HG03378 (cell line): ENCODE measurements around the gene COL1A2.
A peak's percentile ranks its signal among the peaks of the same experiment; 100 is the strongest.

ENCODE experiments used
- ATAC-seq: cut with Tn5 transposase; IDR thresholded peaks from one replicate; pipeline ENCODE4 v1.9.1; 2021; ENCODE audit warnings: mild to moderate bottlenecking, moderate library complexity; ENCODE audit not compliant: unreplicated experiment

The COL1A2 gene

DNA sequence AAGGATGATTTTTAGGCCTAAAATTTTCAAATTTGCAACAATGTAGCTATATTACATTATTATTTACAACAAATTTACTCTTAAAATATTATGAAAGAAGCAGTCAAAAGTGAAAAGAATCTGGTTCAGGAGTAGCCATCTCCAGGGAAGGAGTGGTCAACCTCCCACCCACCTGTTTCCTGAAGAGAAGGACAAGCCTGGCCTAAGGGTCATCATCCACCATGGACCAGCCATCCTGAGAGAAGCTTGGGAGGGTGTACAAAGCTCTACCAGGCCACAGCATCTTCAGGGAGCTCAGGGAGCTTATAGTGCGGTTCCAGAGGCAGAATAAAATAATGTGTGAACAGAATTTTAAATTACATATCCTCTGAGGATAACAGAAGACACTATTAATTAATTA is 38.1 kb downstream of the COL1A2 start:
- no peak for ATAC-seq

DNA sequence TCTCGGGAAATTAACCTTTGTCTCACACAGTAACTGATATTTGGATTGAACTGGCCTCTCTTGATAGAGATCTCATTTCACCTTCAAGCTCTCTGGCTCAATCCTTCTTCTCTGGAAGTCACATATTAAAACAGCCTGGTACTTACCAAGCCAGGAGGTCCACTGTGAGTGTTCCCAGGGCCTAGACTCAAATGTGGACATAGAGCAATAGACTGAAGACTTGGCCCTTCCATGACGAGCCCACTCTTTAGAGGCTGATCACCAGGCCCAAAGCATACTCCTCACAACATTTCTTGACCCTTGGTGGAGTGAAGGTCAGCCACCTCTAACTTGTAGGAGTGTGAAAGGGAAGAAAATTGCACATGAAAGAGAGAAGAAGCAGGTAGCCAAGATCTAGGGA is 38.5 kb downstream of the COL1A2 start:
- no peak for ATAC-seq

DNA sequence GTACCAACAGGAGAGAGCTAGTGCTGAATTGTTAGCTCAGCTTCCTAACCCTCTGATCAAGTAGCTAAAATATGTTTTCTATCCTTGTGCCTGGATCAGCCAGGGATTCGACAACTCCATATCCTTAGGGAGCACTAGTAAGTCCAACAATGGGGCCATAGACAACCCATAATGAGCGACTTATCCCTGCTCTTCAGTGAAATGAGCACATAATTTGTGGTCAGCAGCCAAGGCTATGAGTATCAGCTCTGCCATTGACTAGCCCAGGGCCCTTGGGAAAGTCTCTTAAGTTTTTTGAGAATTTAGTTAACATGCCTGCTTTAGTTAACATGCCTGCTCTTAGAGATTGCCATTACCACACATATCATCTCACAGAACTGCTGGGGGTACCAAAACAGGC is 39.3 kb downstream of the COL1A2 start:
- no peak for ATAC-seq

DNA sequence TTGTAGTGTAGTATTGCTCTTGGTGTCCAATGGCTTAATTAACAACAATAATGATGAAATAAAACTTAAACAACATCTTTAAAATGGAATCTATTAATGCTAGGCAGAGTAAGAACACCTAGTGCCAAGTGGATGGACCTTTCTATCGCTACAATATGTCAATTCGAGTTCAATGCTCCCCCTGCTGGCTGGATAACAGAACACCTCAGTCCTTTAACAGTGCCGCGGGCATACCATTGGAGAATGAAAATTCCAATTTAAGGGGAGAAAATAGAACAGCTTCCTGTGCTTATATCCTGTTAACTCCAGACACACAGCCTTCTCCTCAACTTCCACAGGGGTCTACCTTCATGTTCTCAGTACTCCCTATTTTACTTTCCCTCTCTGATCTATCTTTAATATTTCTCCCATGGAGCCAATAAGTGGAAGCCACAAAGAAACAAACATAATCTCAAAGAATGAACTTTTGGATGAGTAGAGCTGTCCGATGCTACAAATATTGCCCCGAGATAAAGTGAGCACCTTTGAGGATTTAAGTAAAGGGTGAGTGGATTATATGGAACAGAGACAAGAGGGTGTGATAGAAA is 41.4 kb downstream of the COL1A2 start:
- ATAC-seq: peak; percentile 94

DNA sequence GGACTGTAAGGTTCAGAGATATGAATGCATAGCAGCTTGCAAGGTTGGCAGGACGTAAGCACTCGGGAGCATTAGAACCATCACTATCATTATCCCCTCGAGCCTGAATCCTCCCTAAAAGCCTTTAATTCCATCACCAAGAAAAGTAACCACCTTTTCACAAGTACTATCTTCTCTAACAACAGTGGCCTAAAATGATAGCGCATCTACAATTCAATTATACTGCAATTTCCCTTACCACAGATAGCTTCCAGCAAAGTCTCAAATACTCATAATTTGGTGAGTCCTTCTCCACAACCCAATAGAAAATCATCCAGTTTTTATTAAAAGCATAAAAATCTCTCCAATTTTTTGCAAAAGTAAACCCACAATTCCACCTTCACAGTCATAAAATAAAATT is 42.0 kb downstream of the COL1A2 start:
- no peak for ATAC-seq

DNA sequence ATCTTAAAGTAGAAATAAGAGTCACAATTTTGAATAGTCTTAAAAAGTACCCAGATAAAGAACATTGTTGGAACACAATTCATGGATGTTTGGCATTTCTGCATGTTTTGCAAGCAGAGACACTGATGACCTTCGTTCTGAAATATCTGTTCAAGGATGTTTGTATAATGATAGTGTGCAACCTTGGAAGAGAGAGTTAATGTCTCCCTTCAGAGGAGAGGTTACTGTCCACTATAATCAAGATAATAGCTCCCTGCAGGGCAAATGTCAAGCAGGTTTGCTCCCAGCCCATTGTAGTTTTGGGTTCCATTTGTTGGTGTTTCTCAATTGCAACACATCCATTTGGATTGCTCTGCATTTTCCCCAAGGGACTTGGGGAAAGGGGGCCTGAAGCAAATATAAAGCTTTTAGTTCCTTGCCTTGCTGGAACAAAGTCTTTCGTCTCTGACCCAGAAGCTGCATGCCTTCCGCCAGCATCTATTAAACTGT is 45.2 kb downstream of the COL1A2 start:
- no peak for ATAC-seq

DNA sequence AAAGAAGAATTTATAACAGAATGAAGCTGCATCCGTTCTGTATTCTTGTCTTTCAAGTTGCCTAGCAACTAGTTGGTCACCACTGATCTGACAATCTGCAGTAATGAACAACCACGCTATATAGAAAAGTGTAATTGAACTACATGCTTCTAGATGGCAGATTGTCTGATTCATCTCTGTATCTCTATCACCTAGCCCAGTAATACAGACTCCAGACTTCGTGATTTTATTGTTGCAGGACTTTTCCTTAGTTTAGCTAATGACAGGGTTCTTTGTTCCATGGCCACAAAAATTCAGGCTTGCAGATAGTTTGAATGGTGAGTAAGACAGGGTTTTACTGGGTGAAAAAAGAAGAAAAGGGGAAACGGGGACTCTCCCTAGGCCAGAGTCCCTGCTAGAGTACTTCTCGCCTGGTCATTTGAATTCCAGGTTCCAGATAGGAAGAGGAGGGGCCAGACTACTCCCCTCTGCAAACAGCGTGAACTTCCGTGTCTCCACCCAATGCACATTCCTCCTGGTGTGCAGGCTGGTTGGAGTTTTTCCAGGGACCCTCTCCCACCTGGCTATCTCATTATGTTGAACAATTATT is 45.9 kb downstream of the COL1A2 start:
- ATAC-seq: no peak

DNA sequence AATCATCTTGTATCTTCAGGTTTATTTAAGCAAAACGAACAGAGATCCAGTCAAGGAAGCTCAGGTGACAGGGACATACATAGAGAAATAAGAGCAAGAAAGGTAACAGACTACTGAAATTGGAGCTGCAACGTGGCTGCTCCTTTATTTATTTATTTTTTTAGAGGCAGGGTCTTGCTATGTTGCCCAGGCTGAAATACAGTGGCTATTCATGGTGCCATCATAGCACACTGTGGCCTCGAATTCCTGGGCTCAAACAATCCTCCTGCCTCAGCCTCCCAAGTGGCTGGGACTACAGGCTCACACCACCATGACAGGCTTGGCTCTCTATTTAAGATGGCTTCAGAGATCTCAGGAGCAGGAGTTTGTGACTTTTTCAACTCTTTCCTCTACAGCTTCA is 46.4 kb downstream of the COL1A2 start:
- ATAC-seq: no peak

DNA sequence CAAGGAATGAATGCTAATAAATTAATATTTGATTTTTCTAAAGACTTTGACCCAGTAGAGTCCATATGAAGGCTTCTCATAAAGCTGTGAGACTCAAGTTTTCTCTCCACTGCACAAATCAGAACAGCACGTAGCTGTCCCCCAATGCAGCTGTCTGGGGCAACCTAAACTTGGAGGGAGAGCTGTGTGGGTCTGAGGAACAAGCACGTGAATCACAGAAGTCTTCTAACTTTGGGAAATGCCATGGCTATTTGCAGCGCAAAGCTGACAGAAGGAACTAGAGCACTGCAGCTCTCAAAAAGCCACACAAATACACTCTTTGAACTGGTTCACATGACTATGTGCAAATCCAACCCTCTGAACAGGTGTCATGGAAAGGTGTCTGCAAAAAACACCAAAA is 47.9 kb downstream of the COL1A2 start:
- ATAC-seq: no peak

DNA sequence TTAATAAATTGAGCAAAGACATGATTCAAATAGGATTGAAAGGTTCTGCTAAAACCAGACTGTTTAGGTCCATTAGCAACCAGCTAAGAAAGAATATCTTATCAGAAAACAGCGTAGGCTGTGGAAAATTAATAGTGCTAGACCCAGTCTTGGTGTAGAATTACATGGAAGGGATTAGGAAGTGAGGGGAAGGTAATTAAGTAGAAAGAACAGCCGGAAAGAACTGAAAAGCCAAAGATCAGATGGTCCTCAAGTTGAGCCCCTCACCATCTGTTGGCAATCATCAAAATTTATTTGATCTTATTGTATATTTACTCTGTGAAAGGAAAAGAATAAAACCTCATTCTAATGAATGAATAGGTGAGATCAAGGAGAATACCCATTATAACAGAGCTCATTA is 50.1 kb downstream of the COL1A2 start:
- ATAC-seq: no peak

DNA sequence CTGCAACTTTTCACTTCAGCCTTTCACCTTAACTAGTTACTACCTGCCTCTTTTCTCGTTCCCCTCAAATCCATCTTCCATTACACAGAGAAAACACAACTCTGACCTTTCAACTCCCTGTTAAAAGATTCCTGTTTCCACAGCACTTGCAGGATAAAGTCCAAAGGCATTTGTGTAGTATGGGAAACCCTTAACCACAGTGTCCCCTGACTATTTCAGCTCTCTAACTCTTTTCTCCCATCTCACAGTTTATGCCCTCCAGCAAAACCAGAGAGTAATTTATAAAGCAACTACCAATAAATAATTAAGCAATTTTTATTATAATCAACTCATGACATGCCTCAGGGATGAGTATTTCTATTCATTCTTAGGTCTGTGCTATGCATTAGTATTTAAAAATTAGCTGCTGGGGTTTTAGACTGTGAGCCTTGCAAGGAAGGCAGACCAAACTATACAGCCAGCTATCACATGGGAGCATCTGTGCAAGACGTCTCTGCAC is 51.0 kb downstream of the COL1A2 start:
- no peak for ATAC-seq

DNA sequence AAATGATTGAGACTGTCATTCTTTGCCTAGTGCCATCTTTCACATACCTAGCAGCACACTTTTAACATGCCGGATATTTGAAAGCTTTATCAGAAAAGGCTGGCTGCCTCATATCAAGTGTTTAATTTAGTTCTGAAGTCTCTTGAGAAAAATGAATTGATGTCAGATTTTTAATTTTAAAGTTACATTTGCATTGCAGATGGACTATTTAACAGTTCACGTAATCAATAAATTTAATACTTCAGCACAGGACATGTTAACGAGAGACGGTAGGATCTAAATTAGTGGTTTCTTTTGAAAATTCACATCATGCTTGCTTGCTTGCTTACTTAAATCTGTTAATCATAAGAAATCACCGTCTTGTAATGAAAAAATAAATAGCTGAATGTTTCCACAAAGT is 51.6 kb downstream of the COL1A2 start:
- ATAC-seq: no peak

DNA sequence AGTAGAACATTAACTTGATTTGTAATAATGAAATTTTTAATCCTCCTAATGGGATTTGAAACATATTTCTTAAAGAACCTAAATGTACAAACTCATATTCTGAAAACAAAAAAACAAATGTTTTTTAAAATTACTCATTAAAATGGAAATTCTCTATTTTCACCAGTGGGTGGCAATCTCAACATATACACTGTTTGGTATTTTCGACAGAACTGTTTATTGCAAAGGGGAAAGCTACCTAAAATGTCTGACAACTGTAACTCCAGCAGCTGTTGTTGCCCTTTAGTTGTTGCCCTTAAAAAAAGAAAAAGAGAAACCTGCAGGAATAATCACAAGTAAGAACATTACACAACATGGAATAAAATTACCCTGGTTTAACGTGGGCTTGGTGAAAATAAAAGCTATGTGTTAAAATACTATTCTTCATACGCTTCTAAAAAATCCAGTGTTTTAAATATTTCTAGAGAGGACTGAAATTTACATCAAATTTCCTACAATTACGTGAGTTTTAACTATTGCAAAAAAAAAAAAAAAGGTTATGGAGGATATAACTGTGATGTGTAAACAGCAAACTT is 54.5 kb downstream of the COL1A2 start:
- ATAC-seq: peak; percentile 72

DNA sequence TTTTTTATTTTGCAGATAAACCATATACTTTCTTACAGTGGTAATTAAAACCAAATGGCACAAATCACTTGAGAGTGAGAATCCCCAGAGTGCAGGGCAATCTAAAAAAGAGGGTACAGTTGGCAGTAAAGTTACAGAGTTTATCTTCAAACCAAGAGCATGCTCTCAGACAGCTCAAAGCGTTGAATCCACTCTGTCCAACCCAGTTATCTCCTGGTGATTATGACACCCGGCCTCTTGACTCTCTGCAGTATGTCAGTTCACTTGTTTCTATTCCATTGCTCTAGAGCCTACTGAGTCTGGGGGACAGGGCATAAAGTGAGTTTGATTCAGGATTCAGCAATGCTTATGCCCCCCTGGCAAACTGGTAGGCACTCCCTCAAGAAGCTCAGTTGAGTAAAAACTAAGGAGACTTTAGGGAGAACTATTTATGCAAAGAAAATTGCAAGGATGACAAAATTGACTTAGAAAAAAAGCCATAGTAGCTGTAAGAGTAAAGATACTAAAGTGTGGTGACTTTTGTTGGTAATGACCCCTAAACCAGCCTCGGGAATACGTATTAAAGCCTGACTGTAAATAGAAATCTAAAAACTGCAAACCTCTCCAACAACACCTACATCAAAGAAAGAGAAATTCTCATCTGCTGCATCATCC is 55.5 kb downstream of the COL1A2 start:
- ATAC-seq: no peak

DNA sequence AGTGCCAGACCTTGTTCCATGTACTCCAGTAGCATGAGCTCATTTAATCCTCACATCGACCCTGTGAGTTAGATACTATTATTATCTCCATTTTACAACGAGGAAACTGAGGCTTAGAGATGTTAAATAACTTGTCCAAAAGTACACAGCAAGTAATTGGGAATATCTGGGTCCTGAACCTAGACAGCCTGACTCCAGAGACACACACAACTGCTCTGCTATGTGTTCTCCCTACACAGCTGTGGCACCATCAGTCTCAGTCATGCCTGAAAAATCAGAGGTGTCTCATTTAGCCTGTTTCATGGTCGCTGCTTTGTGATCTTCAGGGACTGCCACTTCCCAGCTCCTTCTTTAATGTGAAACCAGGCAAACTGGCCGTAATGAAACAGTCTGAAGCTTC is 56.5 kb downstream of the COL1A2 start:
- no peak for ATAC-seq

DNA sequence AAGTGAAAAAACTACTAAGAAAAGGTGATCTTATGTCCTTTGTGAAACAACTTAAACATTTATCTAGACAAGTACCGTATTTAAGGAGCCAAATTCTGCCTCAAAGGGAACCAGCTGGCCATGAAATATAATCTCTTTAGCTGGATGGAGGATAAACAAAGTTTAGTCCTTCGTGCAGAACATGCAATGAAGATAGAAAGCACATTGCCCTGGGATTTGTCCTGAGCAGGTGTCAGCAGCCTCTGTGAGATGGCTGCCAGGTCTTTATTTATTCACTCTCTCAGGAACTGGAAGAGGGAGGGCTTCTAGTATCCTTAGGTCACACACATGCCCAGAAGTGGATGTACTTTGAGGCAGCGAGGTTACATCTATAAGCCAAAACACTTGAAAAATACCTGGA is 57.5 kb downstream of the COL1A2 start:
- ATAC-seq: no peak

DNA sequence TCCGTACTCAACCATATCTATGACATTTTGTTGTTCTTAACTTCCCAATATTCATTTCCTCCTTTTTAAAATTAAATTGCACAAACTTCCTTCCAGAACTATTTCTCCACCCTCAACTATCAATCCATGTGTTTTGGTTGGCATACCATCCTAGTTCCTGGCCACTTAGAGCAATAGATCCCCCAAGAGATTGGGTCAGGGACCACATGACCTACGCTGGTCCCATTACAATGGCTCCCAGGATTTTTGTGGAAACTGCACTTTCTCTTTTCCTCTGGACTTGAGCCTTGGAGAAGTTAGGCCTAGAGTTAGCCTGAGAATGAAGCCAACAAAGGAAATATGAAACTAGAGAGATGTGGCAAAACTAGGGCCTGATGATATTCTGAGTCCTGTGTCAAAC is 59.2 kb downstream of the COL1A2 start:
- ATAC-seq: no peak

DNA sequence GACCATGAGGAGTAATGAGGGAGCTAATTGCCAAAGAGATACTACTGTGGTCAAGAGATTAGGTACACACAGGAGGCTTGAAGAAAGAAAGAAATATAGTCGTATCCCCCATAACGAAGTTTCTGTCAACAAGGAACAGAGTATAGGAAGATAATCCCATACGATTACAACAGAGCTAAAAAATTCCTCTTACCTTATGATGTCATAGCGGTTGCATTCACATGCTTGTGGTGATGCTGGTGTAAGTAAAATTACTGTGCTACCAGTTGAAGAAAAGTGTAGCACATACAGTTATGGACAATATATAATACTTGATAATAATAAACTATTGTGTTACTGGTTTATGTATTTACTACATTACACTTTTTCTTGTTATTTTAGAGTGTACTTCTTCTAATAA is 63.3 kb downstream of the COL1A2 start:
- ATAC-seq: no peak

DNA sequence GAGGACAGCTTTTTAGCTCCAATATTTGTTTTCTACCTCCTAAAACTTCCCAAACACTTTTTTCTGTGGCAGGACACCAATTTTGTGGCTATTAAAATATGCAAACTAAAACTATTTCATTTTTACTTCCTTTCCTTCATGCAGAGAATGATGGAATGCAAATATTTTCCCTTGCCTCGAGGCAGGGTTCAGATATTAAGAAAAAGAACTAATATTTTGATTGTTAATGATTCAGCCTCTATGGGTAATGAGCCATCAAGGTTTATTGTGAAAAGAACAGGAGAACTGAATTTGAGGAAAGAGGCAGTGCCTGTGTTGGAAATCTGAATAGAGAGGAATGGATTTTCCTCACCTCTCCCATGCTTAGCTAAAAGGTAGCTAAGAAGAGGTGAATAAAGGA is 71.8 kb downstream of the COL1A2 start:
- no peak for ATAC-seq

DNA sequence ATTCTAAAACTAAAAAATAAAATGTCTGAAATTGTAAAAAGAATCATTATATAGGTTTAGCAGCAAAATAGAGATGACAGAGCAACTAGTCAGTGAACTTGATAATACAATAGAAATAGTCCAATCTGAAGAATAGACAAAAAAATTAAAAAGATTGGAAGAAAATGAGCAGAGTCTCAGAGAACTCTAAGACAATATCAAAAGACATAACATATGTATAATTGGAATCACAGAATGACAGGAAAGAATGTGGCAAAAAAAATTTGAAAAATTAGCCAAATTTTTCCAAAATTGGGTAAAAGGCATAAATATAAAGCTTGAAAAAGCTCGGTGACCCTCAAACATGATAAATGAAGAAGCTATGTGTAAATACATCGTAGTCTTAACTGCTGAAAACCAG is 76.9 kb downstream of the COL1A2 start:
- no peak for ATAC-seq

DNA sequence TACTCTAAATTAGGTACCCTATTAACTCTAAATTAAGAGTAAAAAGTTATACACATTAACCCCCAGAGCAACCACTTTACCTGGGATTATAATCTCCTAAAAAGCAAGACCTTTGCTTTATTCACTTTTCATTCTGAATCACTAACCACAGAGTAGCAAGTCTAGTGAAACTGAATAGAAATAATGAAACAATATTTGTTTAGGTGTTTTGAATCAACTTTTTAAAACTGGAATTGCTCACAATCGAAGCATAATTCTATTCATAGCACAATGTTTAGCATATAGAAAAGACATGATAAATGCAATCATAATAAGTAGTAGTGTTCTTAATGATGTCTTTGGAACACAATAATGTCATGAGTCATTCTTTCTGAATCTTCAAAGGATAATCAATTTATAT is 77.9 kb downstream of the COL1A2 start:
- no peak for ATAC-seq

DNA sequence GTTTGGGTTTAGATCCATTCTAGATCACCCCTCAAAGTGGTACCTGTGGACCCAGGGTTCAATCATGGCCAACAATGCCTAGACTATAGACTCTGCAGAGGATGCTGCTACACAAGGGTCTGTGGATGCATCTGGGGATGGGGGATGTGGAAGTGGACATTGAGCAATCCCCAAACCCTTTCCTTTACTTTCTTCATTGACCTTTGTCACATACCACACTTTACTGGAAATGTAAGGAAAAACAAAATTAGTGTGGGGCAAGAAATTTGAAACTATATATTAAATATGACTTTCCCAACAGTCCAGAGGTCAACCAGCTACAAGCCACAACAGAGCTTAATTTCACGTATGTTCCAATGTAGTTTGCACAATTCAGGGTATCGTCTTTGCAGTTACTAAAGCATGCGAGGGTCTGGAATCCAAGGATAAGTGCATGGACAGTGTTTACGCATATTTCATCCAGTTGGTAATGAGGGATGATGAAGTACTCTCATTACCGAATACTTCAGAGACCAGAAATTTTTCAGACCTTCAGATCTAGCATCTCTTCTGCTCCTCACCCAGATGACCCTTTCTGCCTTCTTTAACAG is 81.7 kb downstream of the COL1A2 start:
- ATAC-seq: no peak
